ENCODE measurements around the gene VWF.
"Not testable (repeated sequence)": the region's sequence is repeated elsewhere in the genome, so short reads cannot be mapped to it uniquely, and the experiment has no call there.

DNA sequence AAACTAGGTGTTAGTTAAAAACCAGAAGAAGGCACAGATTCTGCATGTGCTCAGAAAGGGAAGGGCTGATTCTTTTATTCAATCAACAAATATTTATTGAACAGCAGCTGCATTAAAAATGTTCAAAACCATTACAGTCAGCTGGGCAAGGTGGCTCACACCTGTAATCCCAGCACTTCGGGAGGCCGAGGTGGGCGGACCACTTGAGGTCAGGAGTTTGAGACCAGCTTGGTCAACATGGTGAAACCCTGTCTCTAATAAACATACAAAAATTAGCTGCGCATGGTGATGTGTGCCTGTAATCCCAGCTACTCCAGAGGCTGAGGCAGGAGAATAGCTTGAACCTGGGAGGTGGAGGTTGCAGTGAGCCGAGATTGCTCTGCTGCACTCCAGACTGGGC is 22.4 kb downstream of the VWF start:
- TF ChIP-seq, protein P1, sequence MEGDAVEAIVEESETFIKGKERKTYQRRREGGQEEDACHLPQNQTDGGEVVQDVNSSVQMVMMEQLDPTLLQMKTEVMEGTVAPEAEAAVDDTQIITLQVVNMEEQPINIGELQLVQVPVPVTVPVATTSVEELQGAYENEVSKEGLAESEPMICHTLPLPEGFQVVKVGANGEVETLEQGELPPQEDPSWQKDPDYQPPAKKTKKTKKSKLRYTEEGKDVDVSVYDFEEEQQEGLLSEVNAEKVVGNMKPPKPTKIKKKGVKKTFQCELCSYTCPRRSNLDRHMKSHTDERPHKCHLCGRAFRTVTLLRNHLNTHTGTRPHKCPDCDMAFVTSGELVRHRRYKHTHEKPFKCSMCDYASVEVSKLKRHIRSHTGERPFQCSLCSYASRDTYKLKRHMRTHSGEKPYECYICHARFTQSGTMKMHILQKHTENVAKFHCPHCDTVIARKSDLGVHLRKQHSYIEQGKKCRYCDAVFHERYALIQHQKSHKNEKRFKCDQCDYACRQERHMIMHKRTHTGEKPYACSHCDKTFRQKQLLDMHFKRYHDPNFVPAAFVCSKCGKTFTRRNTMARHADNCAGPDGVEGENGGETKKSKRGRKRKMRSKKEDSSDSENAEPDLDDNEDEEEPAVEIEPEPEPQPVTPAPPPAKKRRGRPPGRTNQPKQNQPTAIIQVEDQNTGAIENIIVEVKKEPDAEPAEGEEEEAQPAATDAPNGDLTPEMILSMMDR (conservative IDR thresholded peaks at IDR 0.05): not testable (repeated sequence)
- not testable (repeated sequence) for TF ChIP-seq EZH2 (IDR thresholded peaks at IDR 0.05; ENCODE audit: low read depth)

Measured in PC-9 (cell line).